ENCODE measurements around the gene PAN3.

Gene PAN3

GRCh38 chr13:28219408-28220099, 81.2 kb downstream of the PAN3 start:
- no peak for DNase-seq (ENCODE audit: low read depth in 2 of 2)

- no peak for DNase-seq (ENCODE audit: low read depth in 2 of 2)
Observed at GRCh38 chr13:28220166-28220565, 81.8 kb downstream of the PAN3 start.

GRCh38 chr13:28229522-28230411, 91.4 kb downstream of the PAN3 start:
- DNase-seq (ENCODE audit: low read depth in 2 of 2): no peak

- no peak for DNase-seq (ENCODE audit: low read depth in 2 of 2)
Observed at GRCh38 chr13:28231642-28232041, 93.3 kb downstream of the PAN3 start.

GRCh38 chr13:28237944-28238343, 99.6 kb downstream of the PAN3 start:
- no peak for DNase-seq (ENCODE audit: low read depth in 2 of 2)

GRCh38 chr13:28239374-28239773, 101.0 kb downstream of the PAN3 start:
- DNase-seq (ENCODE audit: low read depth in 2 of 2): no peak

- no peak for DNase-seq (ENCODE audit: low read depth in 2 of 2)
Observed at GRCh38 chr13:28245465-28245864, 107.1 kb downstream of the PAN3 start.

- DNase-seq (ENCODE audit: low read depth in 2 of 2): no peak
Observed at GRCh38 chr13:28246891-28247290, 108.5 kb downstream of the PAN3 start.

- no peak for DNase-seq (ENCODE audit: low read depth in 2 of 2)
Observed at GRCh38 chr13:28248080-28248479, 109.7 kb downstream of the PAN3 start.

- no peak for DNase-seq (ENCODE audit: low read depth in 2 of 2)
Observed at GRCh38 chr13:28250542-28250941, 112.2 kb downstream of the PAN3 start.

GRCh38 chr13:28251466-28251865, 113.1 kb downstream of the PAN3 start:
- DNase-seq (ENCODE audit: low read depth in 2 of 2): no peak

GRCh38 chr13:28252547-28252946, 114.2 kb downstream of the PAN3 start:
- no peak for DNase-seq (ENCODE audit: low read depth in 2 of 2)

GRCh38 chr13:28257305-28257704, 119.0 kb downstream of the PAN3 start:
- DNase-seq (ENCODE audit: low read depth in 2 of 2): no peak

GRCh38 chr13:28258417-28258816, 120.1 kb downstream of the PAN3 start:
- DNase-seq (ENCODE audit: low read depth in 2 of 2): no peak

GRCh38 chr13:28267497-28267896, 129.2 kb downstream of the PAN3 start:
- no peak for DNase-seq (ENCODE audit: low read depth in 2 of 2)

GRCh38 chr13:28268800-28269223, 130.5 kb downstream of the PAN3 start:
- DNase-seq (ENCODE audit: low read depth in 2 of 2): no peak

GRCh38 chr13:28271056-28271840, 132.9 kb downstream of the PAN3 start:
- DNase-seq (ENCODE audit: low read depth in 2 of 2): no peak

- DNase-seq (ENCODE audit: low read depth in 2 of 2): no peak
Observed at GRCh38 chr13:28273919-28274318, 135.6 kb downstream of the PAN3 start.

- DNase-seq (ENCODE audit: low read depth in 2 of 2): no peak
Observed at GRCh38 chr13:28282451-28282850, 144.1 kb downstream of the PAN3 start.

- no peak for DNase-seq (ENCODE audit: low read depth in 2 of 2)
Observed at GRCh38 chr13:28283600-28283999, 145.3 kb downstream of the PAN3 start.

- DNase-seq (ENCODE audit: low read depth in 2 of 2): no peak
Observed at GRCh38 chr13:28286263-28286662, 147.9 kb downstream of the PAN3 start.

- no peak for DNase-seq (ENCODE audit: low read depth in 2 of 2)
Observed at GRCh38 chr13:28297341-28297740, 159.0 kb downstream of the PAN3 start.
